WTC11 (cell line): ENCODE results near the gene PPP1R27. TPM values are rescaled to one million over a fixed set of nuclear protein-coding genes. Genes with fewer than 3 reads are reported as not detected.

ENCODE experiments used
- ATAC-seq: fragments of 200-7000 bp; cut with Tn5 transposase; 2 replicates; pipeline ENCODE4 v1.10.0; 2021; ENCODE audit warnings: mild to moderate bottlenecking, moderate library complexity
- CTCF ChIA-PET: fragments of 300-600 bp; sonication (Branson Sonifier 250); formaldehyde crosslinking; loops from one replicate; lab custom pipeline; 2021; ENCODE audit warnings: antibody characterized with exemption; lab: Charles Lee
- POLR2A ChIA-PET: fragments of 350-600 bp; sonication (Branson Sonifier 250); formaldehyde crosslinking; loops from one replicate; lab custom pipeline; 2021; ENCODE audit warnings: antibody characterized with exemption; lab: Charles Lee
- DNase-seq: peaks from one replicate; pipeline ENCODE4 v3.0.0; 2021; ENCODE audit warnings: low spot score
- H3K27ac Mint-ChIP-seq: 2 replicates; pipeline ENCODE4 v1.8.0; 2021; ENCODE audit warnings: mixed read lengths
- H3K27me3 Mint-ChIP-seq: 2 replicates; pipeline ENCODE4 v1.8.0; 2021; ENCODE audit warnings: low read depth, mild to moderate bottlenecking, moderate library complexity, mixed read lengths
- H3K36me3 Mint-ChIP-seq: 2 replicates; pipeline ENCODE4 v1.8.0; 2021; ENCODE audit warnings: mixed read lengths
- H3K4me1 Mint-ChIP-seq: 2 replicates; pipeline ENCODE4 v1.8.0; 2022; ENCODE audit warnings: mixed read lengths
- H3K4me3 Mint-ChIP-seq: 2 replicates; pipeline ENCODE4 v1.8.0; 2021; ENCODE audit warnings: mild to moderate bottlenecking, moderate library complexity, mixed read lengths
- H3K9me3 Mint-ChIP-seq: 2 replicates; pipeline ENCODE4 v1.8.0; 2021; ENCODE audit warnings: mixed read lengths
- CREM ChIP-seq: sonication (generic); formaldehyde crosslinking; IDR thresholded peaks from 2 replicates; pipeline ENCODE4 v1.8.1; 2022; ENCODE audit warnings: mild to moderate bottlenecking, missing genetic modification reagents, moderate library complexity
- EMX1 ChIP-seq: fragments of 250-450 bp; sonication (Bioruptor Pico); IDR thresholded peaks from 2 replicates; pipeline ENCODE4 v1.8.0; 2021; ENCODE audit warnings: mild to moderate bottlenecking
- JAZF1 ChIP-seq: fragments of 250-450 bp; sonication (Bioruptor Pico); IDR thresholded peaks from 2 replicates; pipeline ENCODE4 v1.9.0; 2021; ENCODE audit warnings: moderate library complexity, mild to moderate bottlenecking, inconsistent platforms
- NR2C2 ChIP-seq: sonication (generic); formaldehyde crosslinking; IDR thresholded peaks from 2 replicates; pipeline ENCODE4 v1.8.0; 2022; ENCODE audit warnings: mild to moderate bottlenecking, missing genetic modification reagents
- ZNF121 ChIP-seq: sonication (generic); formaldehyde crosslinking; IDR thresholded peaks from 2 replicates; pipeline ENCODE4 v1.8.0; 2023; ENCODE audit warnings: missing genetic modification reagents
- ZNF138 ChIP-seq: sonication (generic); formaldehyde crosslinking; conservative IDR thresholded peaks from 2 replicates; pipeline ENCODE4 v1.8.1; 2022; ENCODE audit warnings: mild to moderate bottlenecking, moderate library complexity, missing genetic modification reagents
- ZNF416 ChIP-seq: fragments of 250-450 bp; sonication (Bioruptor Pico); IDR thresholded peaks from 2 replicates; pipeline ENCODE4 v1.9.0; 2021; ENCODE audit warnings: mild to moderate bottlenecking, inconsistent platforms
- total RNA-seq: library from RNA; stranded (reverse); gene quantifications from 3 replicates; pipeline ENCODE4 v1.2.3, GENCODE V29; 2021
- TF ChIP-seq, protein P1 (sequence below): sonication (generic); formaldehyde crosslinking; IDR thresholded peaks from 2 replicates; pipeline ENCODE4 v1.8.1; 2022; ENCODE audit warnings: low read depth, mild to moderate bottlenecking, moderate library complexity, missing genetic modification reagents, borderline replicate concordance
- TF ChIP-seq, protein P2 (sequence below): fragments of 200-600 bp; IDR thresholded peaks from 2 replicates; pipeline ENCODE4 v1.8.0; 2022; ENCODE audit warnings: antibody characterized with exemption
- TF ChIP-seq, protein P3 (sequence below): sonication (generic); formaldehyde crosslinking; conservative IDR thresholded peaks from 2 replicates; pipeline ENCODE4 v1.8.1; 2023; ENCODE audit warnings: mild to moderate bottlenecking, low read depth, missing genetic modification reagents, moderate library complexity
- TF ChIP-seq, protein P4 (sequence below): fragments of 250-450 bp; sonication (Bioruptor Pico); conservative IDR thresholded peaks from 2 replicates; pipeline ENCODE4 v1.9.0; 2021; ENCODE audit warnings: mild to moderate bottlenecking
- TF ChIP-seq, protein P5 (sequence below): sonication (generic); formaldehyde crosslinking; IDR thresholded peaks from 2 replicates; pipeline ENCODE4 v1.8.1; 2023; ENCODE audit warnings: mild to moderate bottlenecking, missing genetic modification reagents
- TF ChIP-seq, protein P6 (sequence below): sonication (generic); formaldehyde crosslinking; IDR thresholded peaks from 2 replicates; pipeline ENCODE4 v1.8.1; 2023; ENCODE audit warnings: mild to moderate bottlenecking, moderate library complexity, missing genetic modification reagents
- TF ChIP-seq, protein P7 (sequence below): sonication (generic); formaldehyde crosslinking; IDR thresholded peaks from 2 replicates; pipeline ENCODE4 v1.8.0; 2022; ENCODE audit warnings: mild to moderate bottlenecking, missing genetic modification reagents
- TF ChIP-seq, protein P8 (sequence below): fragments of 250-450 bp; sonication (Bioruptor Pico); IDR thresholded peaks from 2 replicates; pipeline ENCODE4 v1.9.0; 2021; ENCODE audit warnings: mild to moderate bottlenecking
- TF ChIP-seq, protein P9 (sequence below): sonication (generic); formaldehyde crosslinking; IDR thresholded peaks from 2 replicates; pipeline ENCODE4 v1.8.1; 2023; ENCODE audit warnings: mild to moderate bottlenecking, missing genetic modification reagents, moderate library complexity

Gene PPP1R27
- total RNA-seq, 1 experiment from 2014 or later, result not detected

DNA sequence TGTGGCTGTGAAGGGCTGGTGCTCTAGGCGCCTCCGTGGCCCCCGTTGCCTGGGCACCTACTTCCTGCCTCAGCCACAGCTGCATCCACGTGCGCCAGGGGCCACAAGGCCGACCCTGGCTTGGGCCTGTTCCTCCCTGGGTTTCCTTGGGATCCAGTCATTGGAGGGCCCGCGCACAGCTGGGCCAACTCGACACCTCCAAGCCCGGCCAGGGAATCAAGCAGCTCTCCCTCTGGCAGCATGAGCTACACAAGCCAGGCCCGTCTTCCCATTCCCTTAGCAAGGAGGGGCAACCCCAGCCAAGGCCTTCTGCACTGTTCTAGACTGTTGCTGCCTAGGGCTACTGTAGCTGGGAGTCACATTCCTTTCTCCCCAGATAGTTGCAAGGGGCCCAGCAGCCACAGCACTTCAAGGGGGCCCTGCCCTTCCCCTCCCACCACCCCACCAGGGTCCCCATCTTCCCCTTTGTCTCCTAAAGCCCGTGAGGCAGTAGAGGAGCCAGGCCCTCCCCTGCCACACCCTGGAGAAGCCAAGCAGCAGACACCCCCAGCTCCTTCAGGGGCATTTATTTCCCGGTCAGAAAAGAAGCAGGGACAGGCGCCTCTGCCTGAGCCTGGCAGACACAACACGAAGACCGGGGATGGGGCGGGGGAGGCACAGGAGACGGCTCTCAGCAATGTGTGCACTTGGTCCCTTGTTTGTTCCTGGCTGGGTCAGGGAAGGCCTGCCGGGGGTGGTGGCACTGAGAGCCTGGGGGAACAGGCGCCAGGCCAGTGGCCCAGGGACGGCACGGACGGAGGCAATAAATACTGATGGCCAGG lies 32.5 kb upstream of the PPP1R27 start (continued):
- TF ChIP-seq, protein P1, sequence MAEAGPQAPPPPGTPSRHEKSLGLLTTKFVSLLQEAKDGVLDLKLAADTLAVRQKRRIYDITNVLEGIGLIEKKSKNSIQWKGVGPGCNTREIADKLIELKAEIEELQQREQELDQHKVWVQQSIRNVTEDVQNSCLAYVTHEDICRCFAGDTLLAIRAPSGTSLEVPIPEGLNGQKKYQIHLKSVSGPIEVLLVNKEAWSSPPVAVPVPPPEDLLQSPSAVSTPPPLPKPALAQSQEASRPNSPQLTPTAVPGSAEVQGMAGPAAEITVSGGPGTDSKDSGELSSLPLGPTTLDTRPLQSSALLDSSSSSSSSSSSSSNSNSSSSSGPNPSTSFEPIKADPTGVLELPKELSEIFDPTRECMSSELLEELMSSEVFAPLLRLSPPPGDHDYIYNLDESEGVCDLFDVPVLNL (CRISPR knock-in tag), result no peak
- 0 out of 2 replicates have a peak, but pooled peaks have one; percentile 26 for TF ChIP-seq ZNF138
- TF ChIP-seq, protein P2, sequence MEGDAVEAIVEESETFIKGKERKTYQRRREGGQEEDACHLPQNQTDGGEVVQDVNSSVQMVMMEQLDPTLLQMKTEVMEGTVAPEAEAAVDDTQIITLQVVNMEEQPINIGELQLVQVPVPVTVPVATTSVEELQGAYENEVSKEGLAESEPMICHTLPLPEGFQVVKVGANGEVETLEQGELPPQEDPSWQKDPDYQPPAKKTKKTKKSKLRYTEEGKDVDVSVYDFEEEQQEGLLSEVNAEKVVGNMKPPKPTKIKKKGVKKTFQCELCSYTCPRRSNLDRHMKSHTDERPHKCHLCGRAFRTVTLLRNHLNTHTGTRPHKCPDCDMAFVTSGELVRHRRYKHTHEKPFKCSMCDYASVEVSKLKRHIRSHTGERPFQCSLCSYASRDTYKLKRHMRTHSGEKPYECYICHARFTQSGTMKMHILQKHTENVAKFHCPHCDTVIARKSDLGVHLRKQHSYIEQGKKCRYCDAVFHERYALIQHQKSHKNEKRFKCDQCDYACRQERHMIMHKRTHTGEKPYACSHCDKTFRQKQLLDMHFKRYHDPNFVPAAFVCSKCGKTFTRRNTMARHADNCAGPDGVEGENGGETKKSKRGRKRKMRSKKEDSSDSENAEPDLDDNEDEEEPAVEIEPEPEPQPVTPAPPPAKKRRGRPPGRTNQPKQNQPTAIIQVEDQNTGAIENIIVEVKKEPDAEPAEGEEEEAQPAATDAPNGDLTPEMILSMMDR, result no peak
- no peak for TF ChIP-seq JAZF1 (CRISPR knock-in tag)
- TF ChIP-seq NR2C2, result 0 out of 2 replicates have a peak, but pooled peaks have one; percentile 9
- TF ChIP-seq, protein P3, sequence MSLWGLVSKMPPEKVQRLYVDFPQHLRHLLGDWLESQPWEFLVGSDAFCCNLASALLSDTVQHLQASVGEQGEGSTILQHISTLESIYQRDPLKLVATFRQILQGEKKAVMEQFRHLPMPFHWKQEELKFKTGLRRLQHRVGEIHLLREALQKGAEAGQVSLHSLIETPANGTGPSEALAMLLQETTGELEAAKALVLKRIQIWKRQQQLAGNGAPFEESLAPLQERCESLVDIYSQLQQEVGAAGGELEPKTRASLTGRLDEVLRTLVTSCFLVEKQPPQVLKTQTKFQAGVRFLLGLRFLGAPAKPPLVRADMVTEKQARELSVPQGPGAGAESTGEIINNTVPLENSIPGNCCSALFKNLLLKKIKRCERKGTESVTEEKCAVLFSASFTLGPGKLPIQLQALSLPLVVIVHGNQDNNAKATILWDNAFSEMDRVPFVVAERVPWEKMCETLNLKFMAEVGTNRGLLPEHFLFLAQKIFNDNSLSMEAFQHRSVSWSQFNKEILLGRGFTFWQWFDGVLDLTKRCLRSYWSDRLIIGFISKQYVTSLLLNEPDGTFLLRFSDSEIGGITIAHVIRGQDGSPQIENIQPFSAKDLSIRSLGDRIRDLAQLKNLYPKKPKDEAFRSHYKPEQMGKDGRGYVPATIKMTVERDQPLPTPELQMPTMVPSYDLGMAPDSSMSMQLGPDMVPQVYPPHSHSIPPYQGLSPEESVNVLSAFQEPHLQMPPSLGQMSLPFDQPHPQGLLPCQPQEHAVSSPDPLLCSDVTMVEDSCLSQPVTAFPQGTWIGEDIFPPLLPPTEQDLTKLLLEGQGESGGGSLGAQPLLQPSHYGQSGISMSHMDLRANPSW (CRISPR knock-in tag), result no peak
- TF ChIP-seq, protein P4, sequence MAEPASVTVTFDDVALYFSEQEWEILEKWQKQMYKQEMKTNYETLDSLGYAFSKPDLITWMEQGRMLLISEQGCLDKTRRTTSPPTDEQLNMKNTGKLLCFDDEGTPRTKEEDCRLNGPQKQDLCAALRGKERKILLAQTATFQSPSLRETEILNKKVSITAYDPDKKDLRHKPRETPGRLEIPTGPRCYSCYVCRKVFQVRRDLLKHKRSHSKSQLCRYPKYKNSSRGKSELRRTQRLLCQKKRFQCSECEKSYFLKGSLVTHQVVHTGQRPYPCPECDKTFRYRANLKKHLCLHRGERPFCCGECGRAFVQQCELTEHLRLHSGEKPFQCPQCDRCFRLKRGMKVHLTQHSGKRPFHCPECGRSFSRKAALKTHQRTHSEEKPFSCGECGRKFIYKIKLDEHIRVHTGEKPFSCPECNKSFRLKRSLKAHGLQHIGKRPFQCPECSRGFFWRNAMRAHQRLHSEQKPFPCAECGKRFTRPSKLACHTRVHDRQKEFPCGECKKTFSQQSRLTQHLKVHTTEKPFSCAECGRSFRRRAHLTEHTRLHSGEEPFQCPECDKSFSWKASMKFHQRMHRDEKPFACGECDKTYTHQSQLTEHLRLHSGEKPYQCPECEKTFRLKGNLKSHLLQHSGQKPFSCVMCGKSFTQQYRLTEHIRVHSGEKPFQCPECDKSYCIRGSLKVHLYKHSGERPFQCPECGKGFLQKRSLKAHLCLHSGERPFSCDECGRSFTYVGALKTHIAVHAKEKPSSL (CRISPR knock-in tag), result no peak
- no peak for TF ChIP-seq ZNF121 (CRISPR knock-in tag)
- TF ChIP-seq, protein P5, sequence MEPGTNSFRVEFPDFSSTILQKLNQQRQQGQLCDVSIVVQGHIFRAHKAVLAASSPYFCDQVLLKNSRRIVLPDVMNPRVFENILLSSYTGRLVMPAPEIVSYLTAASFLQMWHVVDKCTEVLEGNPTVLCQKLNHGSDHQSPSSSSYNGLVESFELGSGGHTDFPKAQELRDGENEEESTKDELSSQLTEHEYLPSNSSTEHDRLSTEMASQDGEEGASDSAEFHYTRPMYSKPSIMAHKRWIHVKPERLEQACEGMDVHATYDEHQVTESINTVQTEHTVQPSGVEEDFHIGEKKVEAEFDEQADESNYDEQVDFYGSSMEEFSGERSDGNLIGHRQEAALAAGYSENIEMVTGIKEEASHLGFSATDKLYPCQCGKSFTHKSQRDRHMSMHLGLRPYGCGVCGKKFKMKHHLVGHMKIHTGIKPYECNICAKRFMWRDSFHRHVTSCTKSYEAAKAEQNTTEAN (CRISPR knock-in tag), result peak; percentile 40; the same call in 1 of the 2 replicates
- no peak for TF ChIP-seq CREM (CRISPR knock-in tag)
- TF ChIP-seq, protein P6, sequence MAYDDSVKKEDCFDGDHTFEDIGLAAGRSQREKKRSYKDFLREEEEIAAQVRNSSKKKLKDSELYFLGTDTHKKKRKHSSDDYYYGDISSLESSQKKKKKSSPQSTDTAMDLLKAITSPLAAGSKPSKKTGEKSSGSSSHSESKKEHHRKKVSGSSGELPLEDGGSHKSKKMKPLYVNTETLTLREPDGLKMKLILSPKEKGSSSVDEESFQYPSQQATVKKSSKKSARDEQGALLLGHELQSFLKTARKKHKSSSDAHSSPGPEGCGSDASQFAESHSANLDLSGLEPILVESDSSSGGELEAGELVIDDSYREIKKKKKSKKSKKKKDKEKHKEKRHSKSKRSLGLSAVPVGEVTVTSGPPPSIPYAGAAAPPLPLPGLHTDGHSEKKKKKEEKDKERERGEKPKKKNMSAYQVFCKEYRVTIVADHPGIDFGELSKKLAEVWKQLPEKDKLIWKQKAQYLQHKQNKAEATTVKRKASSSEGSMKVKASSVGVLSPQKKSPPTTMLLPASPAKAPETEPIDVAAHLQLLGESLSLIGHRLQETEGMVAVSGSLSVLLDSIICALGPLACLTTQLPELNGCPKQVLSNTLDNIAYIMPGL, result no peak

DNA sequence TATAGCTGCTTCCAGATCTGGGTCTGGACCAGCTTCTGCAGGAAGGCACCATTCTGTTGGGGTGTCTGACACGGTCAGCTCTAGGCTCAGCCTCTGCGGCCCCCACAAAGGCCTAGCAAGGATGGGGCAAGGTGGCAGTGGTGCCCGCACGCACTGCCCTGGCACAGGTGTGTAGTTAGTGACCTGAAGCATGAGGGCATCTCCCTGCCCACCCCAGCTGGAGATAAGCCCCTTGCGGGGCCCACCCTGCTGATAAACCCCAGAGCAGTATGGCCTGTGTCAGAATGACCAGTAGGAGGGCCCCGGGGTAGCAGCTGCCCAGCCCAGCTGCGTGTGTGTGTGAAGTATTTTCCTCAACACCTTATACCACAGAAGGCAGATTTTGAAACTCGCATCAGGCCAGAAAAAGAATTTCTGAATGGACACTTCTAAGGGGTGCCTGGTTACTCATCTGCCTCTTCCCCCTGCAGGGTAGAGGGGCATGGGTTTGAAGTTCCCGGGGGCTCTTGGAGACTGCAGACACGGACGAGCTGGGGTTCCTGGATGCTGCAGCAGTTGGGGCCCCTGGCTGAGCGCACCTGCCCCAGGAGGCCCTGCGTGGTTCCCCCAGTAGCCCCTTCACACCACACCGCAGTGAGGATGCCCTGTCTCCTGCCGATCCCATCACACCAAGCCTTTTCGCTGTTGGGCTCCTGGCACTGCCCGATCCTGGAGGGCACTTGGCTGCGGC lies 31.8 kb upstream of the PPP1R27 start:
- no peak for ATAC-seq
- H3K27ac Mint-ChIP-seq, result no peak overlapping the region
- no peaks in the 10 kb centered on the region for H3K27me3 Mint-ChIP-seq

More for the DNA sequence above, 31.8 kb upstream of the PPP1R27 start:
- DNase-seq, result no peak
- ChIA-PET CTCF (interaction anchor here (0.9 to 1.1 kb wide), 5 partner anchors 41 to 191 kb away, joined by 3 to 5 read pairs (median 3); partner anchors contain the start of gene MAFG), POLR2A (interaction anchor here (1.0 to 1.9 kb wide), 4 partner anchors 14 to 164 kb away, joined by 3 to 5 read pairs (median 4); partner anchors contain the start of gene MRPL12)
- Mint-ChIP-seq H3K4me3 (no peak overlapping the region), H3K4me1 (peaks cover 32% of the 10 kb centered on the region), H3K9me3 (no peaks in the 10 kb centered on the region), H3K36me3 (peaks cover 16% of the 10 kb centered on the region)
- TF ChIP-seq, protein P7, sequence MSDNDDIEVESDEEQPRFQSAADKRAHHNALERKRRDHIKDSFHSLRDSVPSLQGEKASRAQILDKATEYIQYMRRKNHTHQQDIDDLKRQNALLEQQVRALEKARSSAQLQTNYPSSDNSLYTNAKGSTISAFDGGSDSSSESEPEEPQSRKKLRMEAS (CRISPR knock-in tag), result no peak
- TF ChIP-seq EMX1 (CRISPR knock-in tag), result 0 out of 2 replicates have a peak, but pooled peaks have one; percentile 41
- TF ChIP-seq ZNF138, result no peak
- TF ChIP-seq, protein P8, sequence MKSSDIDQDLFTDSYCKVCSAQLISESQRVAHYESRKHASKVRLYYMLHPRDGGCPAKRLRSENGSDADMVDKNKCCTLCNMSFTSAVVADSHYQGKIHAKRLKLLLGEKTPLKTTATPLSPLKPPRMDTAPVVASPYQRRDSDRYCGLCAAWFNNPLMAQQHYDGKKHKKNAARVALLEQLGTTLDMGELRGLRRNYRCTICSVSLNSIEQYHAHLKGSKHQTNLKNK (CRISPR knock-in tag), result no peak
- no peak for TF ChIP-seq ZNF416 (CRISPR knock-in tag)
- TF ChIP-seq, protein P9, sequence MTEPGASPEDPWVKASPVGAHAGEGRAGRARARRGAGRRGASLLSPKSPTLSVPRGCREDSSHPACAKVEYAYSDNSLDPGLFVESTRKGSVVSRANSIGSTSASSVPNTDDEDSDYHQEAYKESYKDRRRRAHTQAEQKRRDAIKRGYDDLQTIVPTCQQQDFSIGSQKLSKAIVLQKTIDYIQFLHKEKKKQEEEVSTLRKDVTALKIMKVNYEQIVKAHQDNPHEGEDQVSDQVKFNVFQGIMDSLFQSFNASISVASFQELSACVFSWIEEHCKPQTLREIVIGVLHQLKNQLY (CRISPR knock-in tag), result 0 out of 2 replicates have a peak, but pooled peaks have one; percentile 9
